ENCODE data around the gene RABGAP1L. TPM values are rescaled to one million over a fixed set of nuclear protein-coding genes. Genes with fewer than 3 reads are reported as not detected.
"Not testable (repeated sequence)": the region's sequence is repeated elsewhere in the genome, so short reads cannot be mapped to it uniquely, and the experiment has no call there.

The RABGAP1L gene
- total RNA-seq, 1 donor from 2014 or later, result 41.0 TPM

GRCh38 chr1:175023922-175024242 is 864.6 kb downstream of the RABGAP1L start:
- Mint-ChIP-seq H3K27ac (peak overlapping the region; percentile 93), H3K4me3 (peak overlapping the region; percentile 95), H3K4me1 (ENCODE audit: low read depth) (peaks cover 19% of the 10 kb centered on the region), H3K36me3 (ENCODE audit: low read depth) (peaks cover 11% of the 10 kb centered on the region)
- H3K27me3 Mint-ChIP-seq (ENCODE audit: insufficient read depth); H3K9me3 Mint-ChIP-seq; DNase-seq (ENCODE audit: low spot score): not testable (repeated sequence)
- intact Hi-C loops (cut with micrococcal nuclease), result loop anchor here (1.0 to 5.0 kb wide), 9 partner anchors 14 to 1200 kb away; partner anchors contain the start of genes CACYBP, CENPL, COP1 and DARS2

- intact Hi-C loops (cut with micrococcal nuclease), result loop anchor here (5.0 kb wide), 2 partner anchors 48 to 183 kb away; no protein-coding TSS in a partner anchor
- Mint-ChIP-seq H3K4me3 (peak overlapping the region; percentile 40), H3K36me3 (ENCODE audit: low read depth) (peaks cover 10% of the 10 kb centered on the region), H3K27ac (peak overlapping the region; percentile 42), H3K9me3 (peaks cover 5% of the 10 kb centered on the region), H3K27me3 (ENCODE audit: insufficient read depth) (no peaks in the 10 kb centered on the region), H3K4me1 (ENCODE audit: low read depth) (peaks cover 27% of the 10 kb centered on the region)
- DNase-seq (ENCODE audit: low spot score), result no peak
Measured at GRCh38 chr1:175024773-175025172, 865.5 kb downstream of the RABGAP1L start.

- H3K4me1 Mint-ChIP-seq (ENCODE audit: low read depth), result peaks cover 10% of the 10 kb centered on the region
- H3K9me3 Mint-ChIP-seq, result no peaks in the 10 kb centered on the region
- DNase-seq (ENCODE audit: low spot score), result no peak
- intact Hi-C loops (cut with micrococcal nuclease), result no loop called here
- peaks cover 9% of the 10 kb centered on the region for H3K27me3 Mint-ChIP-seq (ENCODE audit: insufficient read depth)
- no peak overlapping the region for H3K27ac Mint-ChIP-seq
- H3K4me3 Mint-ChIP-seq, result no peak overlapping the region
- H3K36me3 Mint-ChIP-seq (ENCODE audit: low read depth), result no peaks in the 10 kb centered on the region
Measured at GRCh38 chr1:175033953-175034352, 874.6 kb downstream of the RABGAP1L start.

- intact Hi-C loops (cut with micrococcal nuclease), result no loop called here
- Mint-ChIP-seq H3K4me1 (ENCODE audit: low read depth) (peaks cover 3% of the 10 kb centered on the region), H3K36me3 (ENCODE audit: low read depth) (no peaks in the 10 kb centered on the region), H3K4me3 (no peak overlapping the region), H3K9me3 (no peaks in the 10 kb centered on the region), H3K27me3 (ENCODE audit: insufficient read depth) (peaks cover 9% of the 10 kb centered on the region), H3K27ac (no peak overlapping the region)
- DNase-seq (ENCODE audit: low spot score), result no peak
Measured at GRCh38 chr1:175034775-175035174, 875.5 kb downstream of the RABGAP1L start.

GRCh38 chr1:175035865-175036264 is 876.5 kb downstream of the RABGAP1L start:
- no peak overlapping the region for H3K27ac Mint-ChIP-seq
- peaks cover 12% of the 10 kb centered on the region for H3K27me3 Mint-ChIP-seq (ENCODE audit: insufficient read depth)
- no peak overlapping the region for H3K4me3 Mint-ChIP-seq
- intact Hi-C loops (cut with micrococcal nuclease), result no loop called here
- H3K9me3 Mint-ChIP-seq, result no peaks in the 10 kb centered on the region
- no peaks in the 10 kb centered on the region for H3K4me1 Mint-ChIP-seq (ENCODE audit: low read depth)
- DNase-seq (ENCODE audit: low spot score), result no peak
- no peaks in the 10 kb centered on the region for H3K36me3 Mint-ChIP-seq (ENCODE audit: low read depth)

- no peak overlapping the region for H3K27ac Mint-ChIP-seq
- intact Hi-C loops (cut with micrococcal nuclease), result no loop called here
- DNase-seq (ENCODE audit: low spot score), result no peak
- H3K4me3 Mint-ChIP-seq, result no peak overlapping the region
- peaks cover 12% of the 10 kb centered on the region for H3K27me3 Mint-ChIP-seq (ENCODE audit: insufficient read depth)
- H3K9me3 Mint-ChIP-seq, result no peaks in the 10 kb centered on the region
- H3K4me1 Mint-ChIP-seq (ENCODE audit: low read depth), result no peaks in the 10 kb centered on the region
- no peaks in the 10 kb centered on the region for H3K36me3 Mint-ChIP-seq (ENCODE audit: low read depth)
Measured at GRCh38 chr1:175036476-175036875, 877.2 kb downstream of the RABGAP1L start.

- Mint-ChIP-seq H3K4me3 (no peak overlapping the region), H3K27ac (no peak overlapping the region), H3K36me3 (ENCODE audit: low read depth) (no peaks in the 10 kb centered on the region), H3K27me3 (ENCODE audit: insufficient read depth) (peaks cover 12% of the 10 kb centered on the region), H3K4me1 (ENCODE audit: low read depth) (no peaks in the 10 kb centered on the region), H3K9me3 (no peaks in the 10 kb centered on the region)
- DNase-seq (ENCODE audit: low spot score), result no peak
- intact Hi-C loops (cut with micrococcal nuclease), result no loop called here
Measured at GRCh38 chr1:175037416-175037815, 878.1 kb downstream of the RABGAP1L start.

GRCh38 chr1:175040324-175040879 is 881.1 kb downstream of the RABGAP1L start:
- Mint-ChIP-seq H3K27me3 (ENCODE audit: insufficient read depth) (peaks cover 15% of the 10 kb centered on the region), H3K36me3 (ENCODE audit: low read depth) (no peaks in the 10 kb centered on the region), H3K9me3 (no peaks in the 10 kb centered on the region), H3K4me1 (ENCODE audit: low read depth) (no peaks in the 10 kb centered on the region), H3K4me3 (no peak overlapping the region), H3K27ac (no peak overlapping the region)
- intact Hi-C loops (cut with micrococcal nuclease), result no loop called here
- DNase-seq (ENCODE audit: low spot score), result no peak

- no peak overlapping the region for H3K4me3 Mint-ChIP-seq
- H3K36me3 Mint-ChIP-seq (ENCODE audit: low read depth), result no peaks in the 10 kb centered on the region
- H3K27me3 Mint-ChIP-seq (ENCODE audit: insufficient read depth), result peaks cover 18% of the 10 kb centered on the region
- H3K27ac Mint-ChIP-seq, result no peak overlapping the region
- no peak for DNase-seq (ENCODE audit: low spot score)
- no peaks in the 10 kb centered on the region for H3K9me3 Mint-ChIP-seq
- intact Hi-C loops (cut with micrococcal nuclease), result no loop called here
- H3K4me1 Mint-ChIP-seq (ENCODE audit: low read depth), result no peaks in the 10 kb centered on the region
Measured at GRCh38 chr1:175042650-175043049, 883.3 kb downstream of the RABGAP1L start.

- H3K9me3 Mint-ChIP-seq, result no peaks in the 10 kb centered on the region
- DNase-seq (ENCODE audit: low spot score), result no peak
- intact Hi-C loops (cut with micrococcal nuclease), result no loop called here
- H3K27ac Mint-ChIP-seq, result no peak overlapping the region
- no peaks in the 10 kb centered on the region for H3K4me1 Mint-ChIP-seq (ENCODE audit: low read depth)
- no peak overlapping the region for H3K4me3 Mint-ChIP-seq
- H3K36me3 Mint-ChIP-seq (ENCODE audit: low read depth), result no peaks in the 10 kb centered on the region
- H3K27me3 Mint-ChIP-seq (ENCODE audit: insufficient read depth), result peaks cover 19% of the 10 kb centered on the region
Measured at GRCh38 chr1:175043824-175044223, 884.5 kb downstream of the RABGAP1L start.

- H3K27ac Mint-ChIP-seq; DNase-seq (ENCODE audit: low spot score); H3K4me1 Mint-ChIP-seq (ENCODE audit: low read depth); H3K4me3 Mint-ChIP-seq; H3K36me3 Mint-ChIP-seq (ENCODE audit: low read depth); intact Hi-C loops (cut with micrococcal nuclease); H3K9me3 Mint-ChIP-seq: not testable (repeated sequence)
- peaks cover 19% of the 10 kb centered on the region for H3K27me3 Mint-ChIP-seq (ENCODE audit: insufficient read depth)
Measured at GRCh38 chr1:175044591-175044990, 885.3 kb downstream of the RABGAP1L start.

Other genes starting within 250 kb of the RABGAP1L start
- 0.26 TPM in 1 of 2 replicates, not detected in the other for gene SERPINC1, start 242.2 kb upstream of the RABGAP1L start, total RNA-seq
- gene RC3H1, start 137.2 kb upstream of the RABGAP1L start, total RNA-seq, result 47.1 and 49.5 TPM in 2 replicates

Data from activated T-helper 1 cell treated with anti-CD3 and anti-CD28 coated beads, Interleukin-12 subunit alpha, Interleukin-12 subunit beta, Interleukin-2, Interleukin-4 antibody, amounts not matched to agents 30 ng/mL and 10 ng/mL and 1 ng/mL, durations not matched to agents 14 hours and 24 hours and 36 hours (primary cell).